OCI-LY1 (cell line): ENCODE results near the gene CTNND2.

Experiments used
- H2AFZ ChIP-seq: fragments of 200-600 bp; sonication (generic), shearing (Covaris generic); 2 replicates; pipeline ENCODE4 v1.6.0; 2014; ENCODE audit warnings: antibody characterized with exemption, mild to moderate bottlenecking, low read length
- H3F3A ChIP-seq: fragments of 200-600 bp; sonication (generic), shearing (Covaris generic); 2 replicates; pipeline ENCODE4 v1.6.0; 2014; ENCODE audit warnings: mild to moderate bottlenecking, antibody characterized with exemption, low read length, moderate library complexity; ENCODE audit not compliant: insufficient read depth
- H3K27ac ChIP-seq: fragments of 200-600 bp; sonication (generic); 2 replicates; pipeline ENCODE4 v1.5.1; 2014; ENCODE audit warnings: low read length, mixed run types, mild to moderate bottlenecking, low read depth; ENCODE audit not compliant: poor library complexity, severe bottlenecking
- H3K27me3 ChIP-seq: fragments of 200-600 bp; sonication (generic); 2 replicates; pipeline ENCODE4 v1.6.0; 2014; ENCODE audit warnings: antibody characterized with exemption, mild to moderate bottlenecking, low read length, moderate library complexity; ENCODE audit not compliant: insufficient read depth
- H3K36me3 ChIP-seq: fragments of 200-600 bp; sonication (generic); 2 replicates; pipeline ENCODE4 v1.6.1; 2014; ENCODE audit warnings: mild to moderate bottlenecking, antibody characterized with exemption, low read length, moderate library complexity, mixed read lengths; ENCODE audit not compliant: insufficient read depth
- H3K4me1 ChIP-seq: fragments of 200-600 bp; sonication (generic); 2 replicates; pipeline ENCODE4 v1.5.1; 2014; ENCODE audit warnings: mild to moderate bottlenecking, low read length, moderate library complexity; ENCODE audit not compliant: insufficient read depth, severe bottlenecking
- H3K4me2 ChIP-seq: fragments of 200-600 bp; sonication (generic), shearing (Covaris generic); 2 replicates; pipeline ENCODE4 v1.6.1; 2014; ENCODE audit warnings: low read length
- H3K4me3 ChIP-seq: fragments of 200-600 bp; sonication (generic); 2 replicates; pipeline ENCODE4 v1.5.1; 2014; ENCODE audit warnings: low read length, low read depth, mild to moderate bottlenecking, mixed read lengths; ENCODE audit not compliant: poor library complexity, severe bottlenecking
- H3K79me2 ChIP-seq: fragments of 200-600 bp; shearing (Covaris generic); 2 replicates; pipeline ENCODE4 v1.6.1; 2016; ENCODE audit warnings: mixed run types, low read length, mixed read lengths; ENCODE audit not compliant: insufficient read depth
- H3K9ac ChIP-seq: fragments of 200-600 bp; sonication (generic), shearing (Covaris generic); 2 replicates; pipeline ENCODE4 v1.6.1; 2014; ENCODE audit warnings: mild to moderate bottlenecking, low read length, mixed read lengths
- H3K9me2 ChIP-seq: fragments of 200-600 bp; sonication (generic), shearing (Covaris generic); 2 replicates; pipeline ENCODE4 v1.6.1; 2014; ENCODE audit warnings: low read depth, mild to moderate bottlenecking, low read length, mixed read lengths
- H3K9me3 ChIP-seq: fragments of 200-600 bp; shearing (Covaris generic); 2 replicates; pipeline ENCODE4 v1.6.1; 2014; ENCODE audit warnings: low read length, mixed read lengths
- H4K20me1 ChIP-seq: fragments of 200-600 bp; sonication (generic), shearing (Covaris generic); 2 replicates; pipeline ENCODE4 v1.6.0; 2016; ENCODE audit warnings: mild to moderate bottlenecking, low read length; ENCODE audit not compliant: insufficient read depth
- CTCF ChIP-seq: fragments of 200-600 bp; sonication (generic), shearing (Covaris generic); IDR thresholded peaks from 2 replicates; pipeline ENCODE4 v1.5.1; 2017; ENCODE audit warnings: mild to moderate bottlenecking, antibody characterized with exemption, low read length, moderate library complexity, mixed read lengths
- EZH2 ChIP-seq: fragments of 200-600 bp; sonication (generic), shearing (Covaris generic); IDR thresholded peaks from 2 replicates; pipeline ENCODE4 v1.8.0; 2017; ENCODE audit warnings: borderline replicate concordance, mixed run types, mild to moderate bottlenecking, antibody characterized with exemption, low read length, moderate library complexity, mixed read lengths

The CTNND2 gene

GRCh38 chr5:11737010-11737409 lies 167.2 kb downstream of the CTNND2 start:
- H3K9me3 ChIP-seq, result no peaks in the 10 kb centered on the region
- no peaks in the 10 kb centered on the region for H3K36me3 ChIP-seq
- H3K79me2 ChIP-seq, result no peaks in the 10 kb centered on the region
- no peak overlapping the region for H3K4me2 ChIP-seq
- no peak overlapping the region for H3K9ac ChIP-seq
- no peaks in the 10 kb centered on the region for H3K27me3 ChIP-seq
- H3K27ac ChIP-seq, result no peak overlapping the region
- no peak overlapping the region for H3K4me3 ChIP-seq
- no peaks in the 10 kb centered on the region for H4K20me1 ChIP-seq
- no peaks in the 10 kb centered on the region for H3K9me2 ChIP-seq
- no peaks in the 10 kb centered on the region for H3K4me1 ChIP-seq
- H3F3A ChIP-seq, result no peaks in the 10 kb centered on the region
- no peak for TF ChIP-seq CTCF
- TF ChIP-seq EZH2, result no peak
- H2AFZ ChIP-seq, result no peak overlapping the region

- Histone ChIP-seq H3K79me2 (no peaks in the 10 kb centered on the region), H4K20me1 (no peaks in the 10 kb centered on the region), H3K27me3 (no peaks in the 10 kb centered on the region), H3K4me2 (no peak overlapping the region), H3K9me3 (no peaks in the 10 kb centered on the region), H2AFZ (no peak overlapping the region), H3K9ac (no peak overlapping the region), H3K9me2 (no peaks in the 10 kb centered on the region), H3K27ac (no peak overlapping the region), H3F3A (no peaks in the 10 kb centered on the region), H3K4me1 (no peaks in the 10 kb centered on the region), H3K4me3 (no peak overlapping the region), H3K36me3 (no peaks in the 10 kb centered on the region)
- TF ChIP-seq CTCF (no peak), EZH2 (no peak)
Observed at GRCh38 chr5:11734369-11734768, 169.9 kb downstream of the CTNND2 start.

- Histone ChIP-seq H3F3A (no peaks in the 10 kb centered on the region), H3K79me2 (no peaks in the 10 kb centered on the region), H4K20me1 (no peaks in the 10 kb centered on the region), H2AFZ (no peak overlapping the region), H3K36me3 (no peaks in the 10 kb centered on the region), H3K27me3 (no peaks in the 10 kb centered on the region), H3K4me2 (no peak overlapping the region), H3K9me3 (no peaks in the 10 kb centered on the region), H3K27ac (no peak overlapping the region), H3K9me2 (no peaks in the 10 kb centered on the region), H3K9ac (no peak overlapping the region), H3K4me3 (no peak overlapping the region), H3K4me1 (no peaks in the 10 kb centered on the region)
- no peak for TF ChIP-seq CTCF
- no peak for TF ChIP-seq EZH2
Observed at GRCh38 chr5:11733840-11734192, 170.4 kb downstream of the CTNND2 start.
